Endometrial microvascular endothelial cells (primary cell): ENCODE results near the gene STX10. TPM values are rescaled to one million over a fixed set of nuclear protein-coding genes. Genes with fewer than 3 reads are reported as not detected.
"Not testable (repeated sequence)": the region's sequence is repeated elsewhere in the genome, so short reads cannot be mapped to it uniquely, and the experiment has no call there.

Experiments
- in situ Hi-C: cut with HindIII; loops from 2 replicates; pipeline ENCODE4 v1.10.0; 2017; ENCODE audit warnings: low sequenced_read_pairs, low pct_unique_long_range_greater_than_20kb; ENCODE audit errors: inconsistent ontology term
- total RNA-seq: library from RNA; depleted of rRNA; stranded (reverse); fragments of >200 nt; gene quantifications from one replicate; pipeline ENCODE4 v1.2.3, GENCODE V29; 2015; ENCODE audit errors: inconsistent ontology term

STX10 gene
- total RNA-seq, 1 donor from 2014 or later: 75.5 TPM

DNA sequence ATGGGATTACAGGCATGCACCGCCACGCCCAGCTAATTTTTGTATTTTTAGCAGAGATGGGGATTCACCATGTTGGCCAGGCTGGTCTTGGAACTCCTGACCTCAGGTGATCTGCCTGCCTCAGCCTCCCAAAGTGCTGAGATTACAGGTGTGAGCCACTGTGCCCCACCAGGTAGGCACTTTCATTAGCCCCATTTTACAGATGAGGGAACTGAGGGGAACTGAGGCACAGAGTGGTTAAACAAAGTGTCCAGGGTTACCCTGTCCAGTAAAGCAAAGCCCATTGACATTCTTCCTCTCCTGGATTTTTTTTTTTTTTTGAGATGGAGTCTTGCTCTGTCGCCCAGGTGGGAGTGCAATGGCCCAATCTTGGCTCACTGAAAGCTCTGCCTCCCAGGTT is 16.0 kb upstream of the STX10 start:
- in situ Hi-C loops: not testable (repeated sequence)

DNA sequence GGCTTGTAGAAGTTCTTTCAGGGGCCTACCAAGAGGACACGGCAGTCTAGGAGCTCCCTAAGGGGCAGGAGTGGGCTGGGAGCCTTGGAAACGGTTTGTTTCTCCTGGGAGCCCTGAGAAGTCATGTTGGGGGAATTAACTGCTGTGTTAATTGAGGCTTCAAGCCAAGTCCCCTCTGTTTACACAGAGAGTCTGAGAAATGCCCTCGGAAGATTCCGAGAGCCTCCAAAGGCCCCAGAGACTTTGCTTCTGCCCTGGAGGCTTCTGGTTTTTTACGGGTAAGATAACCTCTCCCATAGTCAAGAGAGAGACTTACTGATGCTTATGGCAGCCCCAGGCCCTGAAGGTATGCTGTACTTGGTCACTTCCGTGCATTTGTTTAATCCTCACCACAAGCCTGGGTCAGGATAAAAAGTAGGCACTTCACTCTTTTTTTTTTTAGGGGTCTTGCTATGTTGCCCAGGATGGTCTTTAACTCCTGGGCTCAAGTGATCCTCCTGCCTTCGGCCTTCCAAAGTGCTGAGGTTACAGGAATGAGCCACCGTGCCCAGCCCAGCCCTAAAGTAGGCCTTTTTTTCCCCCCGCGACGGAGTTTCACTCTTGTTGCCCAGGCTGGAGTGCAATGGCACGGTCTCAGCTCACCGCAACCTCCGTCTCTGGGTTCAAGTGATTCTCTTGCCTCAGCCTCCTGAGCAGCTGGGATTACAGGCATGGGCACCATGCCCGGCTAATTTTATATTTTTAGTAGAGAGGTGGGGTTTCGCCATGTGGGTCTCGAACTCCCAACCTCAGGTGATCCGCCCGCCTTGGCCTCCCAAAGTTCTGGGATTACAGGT is 15.2 kb upstream of the STX10 start:
- in situ Hi-C loops: no loop called here

DNA sequence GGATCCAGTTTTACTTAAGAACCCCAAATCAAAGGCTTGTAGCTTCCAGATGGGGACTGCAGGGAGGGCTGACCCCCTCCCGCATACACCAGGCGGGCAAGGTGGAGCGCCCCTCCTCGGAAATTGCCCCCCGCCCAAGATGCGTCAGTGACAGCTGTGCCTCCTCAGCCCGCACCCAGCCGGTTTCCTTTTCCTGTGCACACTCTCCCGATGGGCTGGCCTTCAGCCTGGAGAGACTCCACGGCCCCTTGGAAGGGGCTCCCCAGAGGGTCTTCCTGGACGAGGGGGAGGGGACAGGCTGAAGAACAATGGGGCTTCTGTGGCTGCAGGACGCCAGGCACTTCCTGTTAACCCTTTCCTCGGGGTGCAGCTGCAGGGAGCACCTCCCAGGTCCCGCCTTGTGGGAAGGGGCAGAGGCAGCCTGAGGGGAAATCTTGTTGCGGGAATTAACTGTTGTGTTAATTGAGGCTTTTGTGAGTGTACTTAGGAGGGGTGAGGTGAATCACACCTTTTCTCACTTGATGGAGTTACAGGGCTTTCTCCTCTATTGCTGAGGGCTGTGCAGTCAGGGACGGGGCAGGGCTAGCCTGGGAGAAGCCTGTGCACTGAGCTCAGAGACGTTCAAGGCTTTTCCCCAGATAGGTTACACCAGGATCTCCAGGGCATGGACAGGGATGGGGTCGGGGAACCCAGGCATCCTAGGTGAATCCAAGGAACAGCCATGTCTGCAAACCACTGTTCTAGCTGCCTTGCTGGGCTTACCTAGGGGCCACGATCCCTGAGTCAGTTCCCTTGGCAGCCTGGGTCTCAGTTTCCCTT is 14.4 kb upstream of the STX10 start:
- in situ Hi-C loops: no loop called here

DNA sequence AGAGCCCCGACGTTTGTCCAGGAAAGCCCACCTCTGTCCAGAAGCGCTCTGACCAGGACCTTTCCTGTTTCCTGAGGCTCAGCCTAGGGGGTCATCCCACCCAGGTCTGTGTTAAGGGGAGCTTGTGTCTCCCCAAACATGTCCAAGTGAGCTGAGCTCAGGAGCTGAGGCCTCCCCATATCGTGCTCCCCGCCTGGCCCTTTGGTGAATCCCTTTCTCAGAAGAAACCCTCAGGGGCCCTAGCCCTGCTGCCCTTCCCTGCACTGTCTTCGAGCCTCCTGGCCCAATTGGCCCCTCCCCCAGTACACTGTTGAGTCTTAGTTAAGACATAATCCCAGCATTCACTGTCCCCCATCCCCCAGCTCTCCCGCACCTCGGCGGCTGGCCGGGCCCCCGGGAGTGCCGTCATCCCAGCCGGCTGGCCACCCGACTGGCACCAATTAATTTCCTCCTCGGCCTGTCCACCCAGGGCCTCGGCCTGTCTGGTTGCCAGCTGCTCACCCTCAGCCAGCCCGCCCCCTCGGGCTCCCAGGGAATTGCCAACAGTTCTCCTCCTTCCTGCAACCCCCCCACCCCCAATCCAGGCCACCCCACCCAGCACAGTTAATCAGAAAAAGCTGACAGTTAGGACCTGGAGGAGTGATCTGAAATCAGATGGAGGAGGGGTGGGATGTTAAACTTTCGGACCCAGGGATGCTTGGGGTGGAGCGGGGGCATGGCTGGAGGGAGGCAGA is 13.6 kb upstream of the STX10 start:
- in situ Hi-C loops: no loop called here

DNA sequence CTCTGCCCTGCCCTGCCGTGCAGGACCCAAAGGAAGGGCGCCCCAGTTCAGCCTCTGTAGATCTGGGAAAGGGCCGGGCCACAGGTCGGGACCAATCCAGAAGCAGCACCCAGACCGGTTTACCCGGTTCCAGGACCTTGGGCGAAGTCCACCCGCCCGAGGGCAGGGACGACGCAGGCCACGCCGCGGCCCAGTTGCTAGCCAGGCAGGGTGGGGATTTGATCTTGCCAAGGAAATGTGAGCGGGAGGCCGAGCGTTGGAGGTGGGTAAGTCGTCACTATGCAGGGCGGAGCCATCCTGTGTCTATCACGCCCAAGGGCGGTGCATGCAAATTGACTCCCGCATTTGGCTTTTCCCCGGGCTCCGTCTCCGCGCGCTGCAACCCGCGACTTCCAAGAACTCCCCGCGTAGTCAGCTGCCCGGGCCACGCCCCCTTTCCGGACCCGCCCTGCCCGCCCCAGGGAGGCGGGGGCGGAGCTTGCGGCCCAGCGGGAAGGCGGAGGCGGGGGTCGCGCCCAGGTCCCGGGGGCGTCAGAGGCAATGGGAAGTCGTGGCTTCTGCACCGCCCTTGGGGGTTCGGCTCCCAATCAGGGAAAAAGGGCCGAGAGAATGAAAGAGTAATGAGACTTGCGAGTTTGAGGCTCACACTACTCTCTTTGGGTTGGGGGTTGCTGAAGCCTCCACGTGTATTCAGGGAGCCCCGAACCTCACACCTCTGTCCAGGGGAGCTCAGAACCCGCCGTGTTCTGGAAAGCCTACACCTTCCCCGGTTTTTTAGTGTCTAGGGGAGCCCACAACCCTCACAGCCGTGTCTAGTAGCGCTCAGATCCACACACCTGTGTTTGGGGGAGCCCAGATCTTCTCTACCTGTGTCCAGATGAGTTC is 12.8 kb upstream of the STX10 start:
- in situ Hi-C loops: no loop called here

DNA sequence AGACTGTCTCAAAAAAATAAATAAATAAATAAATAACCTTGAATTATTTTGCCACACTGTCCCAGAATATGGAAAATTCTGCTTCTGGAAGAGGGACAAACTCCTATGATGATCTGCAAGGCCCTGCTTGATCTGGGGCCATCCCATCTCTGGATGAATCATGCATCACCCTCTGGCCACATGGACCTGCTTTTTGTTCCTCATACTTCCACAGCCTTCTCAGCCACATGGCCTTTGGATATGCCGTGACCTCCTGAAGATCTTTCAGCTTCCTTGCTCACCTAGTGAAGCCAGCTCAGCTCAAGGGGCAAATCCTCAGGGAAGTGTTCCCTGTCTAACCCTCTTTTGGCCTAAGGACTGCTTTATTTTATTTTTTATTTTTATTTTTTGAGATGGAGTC is 10.4 kb upstream of the STX10 start:
- in situ Hi-C loops: no loop called here

DNA sequence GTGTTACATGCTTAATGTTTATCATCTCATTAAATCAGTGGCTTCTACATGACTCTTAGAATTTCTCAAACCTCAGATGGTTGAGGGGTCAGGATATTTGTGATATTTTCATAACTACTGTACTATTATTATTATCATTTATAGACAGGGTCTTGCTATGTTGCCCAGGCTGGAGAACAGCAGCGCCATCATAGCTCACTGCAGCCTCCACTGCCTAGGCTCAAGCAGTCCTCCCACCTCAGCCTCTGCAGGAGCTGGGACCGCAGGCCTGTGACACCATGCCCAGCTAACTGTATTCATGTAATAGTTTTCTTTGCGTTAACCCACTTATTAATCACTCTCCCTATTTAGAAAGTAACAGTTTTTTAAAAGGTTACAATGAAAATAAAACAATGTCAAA is 9.5 kb upstream of the STX10 start:
- in situ Hi-C loops: no loop called here

DNA sequence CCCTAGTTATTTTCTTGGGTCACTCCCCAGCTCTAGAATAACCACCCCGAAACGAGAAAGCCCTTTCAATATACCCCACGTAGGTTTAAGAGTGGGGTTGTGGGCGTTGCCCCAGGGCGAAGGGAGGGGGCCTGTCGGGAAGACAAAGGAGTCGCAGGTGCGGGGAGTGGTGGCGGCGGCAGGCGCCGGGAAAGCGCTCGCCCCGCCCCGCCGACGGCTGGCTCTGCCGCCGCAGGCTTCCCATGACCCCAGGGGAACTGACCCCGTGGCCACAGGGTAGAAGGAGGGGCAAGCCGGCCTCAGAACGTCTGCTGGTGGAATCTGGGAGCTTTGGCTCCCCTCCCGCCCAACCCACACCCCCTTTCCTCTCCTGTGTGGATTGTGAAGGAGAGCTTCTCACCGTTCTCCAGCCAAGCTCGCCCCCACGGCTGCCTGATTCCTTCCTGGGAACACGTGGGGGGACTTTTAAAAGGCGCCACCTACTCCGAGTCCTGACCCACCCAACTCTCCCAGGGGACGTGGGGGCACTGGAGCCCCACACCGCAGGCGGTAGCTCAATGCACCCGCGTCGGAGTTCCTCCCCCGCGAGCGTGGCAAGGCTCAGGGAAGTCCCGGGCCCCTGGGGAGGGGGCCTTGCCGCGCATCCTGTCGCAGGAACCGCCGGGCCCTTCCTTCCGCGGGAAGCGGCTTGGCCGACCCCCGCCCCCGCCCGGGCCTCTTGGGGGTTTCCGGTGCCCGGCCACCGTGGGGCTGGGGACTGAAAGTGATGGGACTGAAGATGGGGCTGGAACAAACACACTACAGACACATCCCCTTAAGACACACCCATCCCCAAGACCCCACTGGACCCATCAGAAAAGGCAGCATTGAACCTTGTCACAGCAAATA is 5.5 kb upstream of the STX10 start:
- in situ Hi-C loops: no loop called here

DNA sequence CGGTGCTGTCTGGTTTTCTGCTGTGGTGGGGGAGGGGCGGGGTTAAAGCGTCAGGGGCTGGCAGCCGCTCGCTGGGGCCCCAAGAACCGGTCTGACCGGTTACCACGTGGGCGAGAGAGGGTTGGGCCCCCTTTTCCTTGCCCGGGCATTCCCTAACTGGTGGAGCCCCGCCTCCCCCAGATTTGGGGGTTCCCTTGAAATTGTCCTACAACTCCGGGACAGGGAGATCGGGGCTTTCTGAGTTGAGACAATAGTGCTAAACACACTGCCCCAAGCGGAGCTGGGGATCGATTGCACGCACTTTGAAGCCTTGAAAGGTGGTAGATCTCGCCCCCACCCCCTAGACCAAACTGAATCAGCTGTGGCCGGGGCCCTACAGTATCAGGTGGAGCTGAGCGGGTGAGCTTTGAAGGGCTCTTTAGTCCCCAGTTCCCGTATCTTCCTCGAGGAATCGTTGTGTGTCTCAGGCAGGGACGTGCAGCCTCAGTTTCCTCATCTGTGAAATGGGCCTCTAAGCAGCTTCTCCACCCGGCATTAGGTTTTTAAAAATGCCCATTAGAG is 4.8 kb upstream of the STX10 start:
- in situ Hi-C loops: no loop called here

DNA sequence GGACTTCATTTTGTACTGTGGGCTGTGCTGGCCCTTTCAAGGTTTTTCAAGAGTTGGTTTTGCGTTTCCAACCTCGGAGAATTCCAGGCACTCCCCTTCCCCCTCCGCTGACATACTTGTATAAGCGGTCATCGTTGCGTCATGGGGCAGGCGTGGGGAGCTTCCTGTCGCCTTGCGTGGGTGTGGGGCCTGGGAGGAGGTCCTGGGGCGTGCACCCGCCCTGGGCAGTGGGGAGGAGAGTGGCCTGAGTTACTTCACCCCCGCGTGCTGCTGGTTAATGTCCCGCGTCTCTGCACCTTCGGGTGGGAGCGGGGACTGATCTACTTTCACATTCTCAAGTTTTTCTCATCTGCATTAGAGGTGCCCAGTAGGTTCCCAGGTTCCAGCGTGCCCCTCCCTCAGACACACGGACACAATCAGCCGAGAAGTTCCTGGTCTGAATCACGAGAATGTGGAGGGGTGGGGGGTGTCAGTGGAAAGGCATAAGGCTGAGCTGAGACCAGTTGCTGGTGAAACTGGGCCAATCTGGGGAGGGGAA is 4.1 kb upstream of the STX10 start:
- in situ Hi-C loops: no loop called here

DNA sequence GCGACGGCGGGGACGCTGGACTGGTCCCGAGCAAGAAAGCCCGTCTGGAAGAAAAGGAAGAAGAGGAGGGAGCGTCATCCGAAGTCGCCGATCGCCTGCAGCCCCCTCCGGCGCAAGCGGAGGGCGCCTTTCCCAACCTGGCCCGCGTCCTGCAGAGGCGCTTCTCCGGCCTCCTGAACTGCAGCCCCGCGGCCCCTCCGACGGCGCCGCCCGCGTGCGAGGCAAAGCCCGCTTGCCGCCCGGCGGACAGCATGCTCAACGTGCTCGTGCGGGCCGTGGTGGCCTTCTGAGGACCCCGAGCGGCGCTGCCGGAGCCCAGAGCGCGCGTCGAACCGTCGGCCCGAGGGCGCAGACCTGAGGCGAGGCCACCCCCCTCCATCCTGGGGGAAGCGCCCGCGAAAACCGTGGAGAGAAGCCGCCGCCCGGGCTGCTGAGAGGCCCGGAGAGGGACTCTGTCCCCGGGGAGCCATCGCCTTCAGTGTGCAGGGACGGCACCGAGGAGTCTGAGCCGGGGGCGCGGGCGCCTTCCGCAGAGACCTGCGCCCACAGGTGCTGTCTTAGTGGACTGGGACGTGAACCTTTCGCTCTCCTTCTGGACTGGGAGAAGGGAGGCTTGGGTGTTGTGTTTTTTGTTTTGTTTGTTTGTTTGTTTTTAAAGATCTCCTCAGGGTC is 3.5 kb upstream of the STX10 start:
- in situ Hi-C loops: no loop called here

DNA sequence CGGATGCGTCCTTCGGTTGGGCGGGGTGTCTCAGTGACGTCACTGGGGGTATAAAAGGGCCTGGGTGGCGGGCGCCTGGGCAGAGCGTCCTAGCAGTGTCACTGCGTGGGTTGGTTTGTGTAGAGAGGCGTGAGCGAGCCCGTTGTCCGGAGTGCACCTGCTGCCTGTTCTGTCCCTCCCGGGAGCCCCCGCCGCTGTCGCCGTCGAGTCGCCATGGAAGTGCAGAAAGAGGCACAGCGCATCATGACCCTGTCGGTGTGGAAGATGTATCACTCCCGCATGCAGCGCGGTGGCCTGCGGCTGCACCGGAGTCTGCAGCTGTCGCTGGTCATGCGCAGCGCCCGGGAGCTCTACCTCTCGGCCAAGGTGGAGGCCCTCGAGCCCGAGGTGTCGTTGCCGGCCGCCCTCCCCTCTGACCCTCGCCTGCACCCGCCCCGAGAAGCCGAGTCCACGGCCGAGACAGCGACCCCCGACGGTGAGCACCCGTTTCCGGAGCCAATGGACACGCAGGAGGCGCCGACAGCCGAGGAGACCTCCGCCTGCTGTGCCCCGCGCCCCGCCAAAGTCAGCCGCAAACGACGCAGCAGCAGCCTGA is 2.9 kb upstream of the STX10 start:
- in situ Hi-C loops: no loop called here

DNA sequence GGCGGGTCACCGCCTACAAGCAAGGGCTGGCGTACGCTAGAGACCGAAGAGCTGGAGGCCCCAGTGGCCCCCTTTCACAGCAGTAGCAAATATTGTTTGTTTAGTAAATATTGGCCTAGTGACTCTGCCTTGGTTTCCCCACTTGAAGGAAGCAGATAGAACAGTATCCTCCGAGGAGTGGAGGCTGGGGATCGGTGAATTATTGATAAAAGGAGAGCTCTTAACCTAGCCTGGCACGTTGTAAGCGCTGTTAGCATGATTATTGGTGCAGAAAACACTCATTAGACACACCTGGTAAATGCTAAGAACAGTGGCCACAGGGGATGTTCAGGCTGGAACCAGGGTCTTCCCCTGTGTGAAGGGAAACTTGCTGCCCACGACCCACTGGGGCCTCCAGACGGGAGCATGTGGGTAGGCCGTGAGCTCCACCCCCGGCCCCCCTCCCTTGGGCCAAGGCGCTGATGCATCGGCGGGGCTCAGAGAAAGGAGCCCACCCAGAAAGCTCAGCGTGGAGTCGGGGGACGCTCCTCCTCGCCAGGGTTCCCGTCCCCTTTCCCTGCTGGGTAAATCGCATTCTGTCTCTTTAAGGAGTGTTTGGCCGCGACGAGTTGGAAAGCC is 2.3 kb upstream of the STX10 start:
- in situ Hi-C loops: no loop called here

DNA sequence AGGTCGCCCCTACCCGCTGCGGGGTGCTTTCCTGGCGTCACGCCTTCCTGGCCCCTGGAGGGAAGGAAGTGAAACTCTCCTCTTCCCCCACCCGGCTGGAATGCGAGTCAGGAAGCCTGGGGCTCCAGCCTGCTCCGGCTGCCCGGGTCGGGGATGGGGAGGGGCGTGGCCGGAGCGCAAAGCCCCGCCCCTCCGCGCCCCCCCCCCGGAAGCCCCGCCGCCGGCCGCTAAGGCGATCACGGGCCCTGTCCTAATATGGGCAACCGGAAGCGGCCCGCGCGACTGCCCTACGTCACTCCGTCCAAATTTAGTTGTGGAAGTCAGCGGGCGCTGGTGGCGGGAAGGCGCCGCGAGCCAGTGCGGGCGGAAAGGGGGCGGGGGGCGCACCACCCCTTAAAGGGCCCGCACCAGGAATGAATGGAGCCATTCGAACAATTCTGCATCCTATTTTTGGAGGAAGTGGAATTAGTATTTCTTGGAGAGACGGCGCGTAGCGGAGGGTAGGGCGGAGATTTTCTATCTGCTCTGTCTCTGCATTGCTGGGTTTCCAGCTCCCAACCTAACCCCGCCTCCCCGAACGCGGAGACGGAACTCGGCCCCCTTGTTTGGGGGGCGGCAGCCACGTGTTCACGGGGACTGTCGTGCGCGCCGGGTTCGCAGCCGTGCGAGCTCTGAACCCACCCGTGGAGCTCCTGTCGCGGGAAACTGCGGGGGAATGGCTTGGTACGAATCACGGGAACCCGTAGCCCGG is 1.6 kb upstream of the STX10 start:
- in situ Hi-C loops: no loop called here

DNA sequence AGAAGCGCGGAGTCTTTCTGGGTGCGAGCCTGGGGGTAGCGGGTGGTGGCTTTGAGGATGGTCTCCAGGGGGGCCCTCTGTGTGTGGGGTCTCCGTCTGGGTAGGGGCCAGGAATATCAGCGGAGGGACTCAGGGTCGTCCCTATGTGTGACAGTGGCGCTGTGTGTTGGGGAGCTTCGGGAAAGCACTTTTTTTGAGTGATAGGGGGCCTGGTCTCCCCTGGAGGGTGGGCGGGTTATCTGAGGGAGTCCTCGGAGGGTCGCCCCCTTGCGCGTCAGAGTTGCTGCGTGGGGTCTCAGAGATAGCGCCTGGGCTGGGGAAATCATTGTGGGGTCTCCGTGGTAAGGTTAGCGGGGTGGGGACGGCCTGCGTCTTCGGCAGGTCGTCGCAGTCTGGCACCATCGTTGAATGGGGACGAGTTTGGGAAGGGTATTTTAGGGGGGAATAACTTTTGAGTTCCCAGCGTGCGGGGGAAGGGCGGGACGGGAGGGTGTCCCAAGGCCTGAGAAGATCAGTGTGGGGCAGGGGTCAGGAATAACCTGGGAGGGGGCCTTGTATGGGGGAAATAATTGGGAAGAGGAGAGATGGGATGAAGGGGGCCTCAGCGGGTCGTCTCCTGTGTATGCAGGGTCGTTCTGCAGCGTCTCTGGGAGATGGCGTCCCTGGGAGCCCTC is 893 bp upstream of the STX10 start:
- in situ Hi-C loops: no loop called here
